ENCODE results near the gene RPA4. TPM values are rescaled to one million over a fixed set of nuclear protein-coding genes. Genes with fewer than 3 reads are reported as not detected.

The RPA4 gene, protein sequence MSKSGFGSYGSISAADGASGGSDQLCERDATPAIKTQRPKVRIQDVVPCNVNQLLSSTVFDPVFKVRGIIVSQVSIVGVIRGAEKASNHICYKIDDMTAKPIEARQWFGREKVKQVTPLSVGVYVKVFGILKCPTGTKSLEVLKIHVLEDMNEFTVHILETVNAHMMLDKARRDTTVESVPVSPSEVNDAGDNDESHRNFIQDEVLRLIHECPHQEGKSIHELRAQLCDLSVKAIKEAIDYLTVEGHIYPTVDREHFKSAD
- total RNA-seq (10 to 100 TPM in 1 of 2 donors, 1 to 10 TPM in 1; 8.7 to 10.6 TPM), polyA plus RNA-seq (ENCODE audit: insufficient read depth, low read depth, low replicate concordance) (1.6 TPM)
- long read RNA-seq, donor 1, partial matches to known transcripts, result 0 of 2 reads
- long read RNA-seq, donor 1, other reads (novel, unspliced or antisense), result 0 of 2 reads
- long read RNA-seq, donor 2, result 0 reads

DNA sequence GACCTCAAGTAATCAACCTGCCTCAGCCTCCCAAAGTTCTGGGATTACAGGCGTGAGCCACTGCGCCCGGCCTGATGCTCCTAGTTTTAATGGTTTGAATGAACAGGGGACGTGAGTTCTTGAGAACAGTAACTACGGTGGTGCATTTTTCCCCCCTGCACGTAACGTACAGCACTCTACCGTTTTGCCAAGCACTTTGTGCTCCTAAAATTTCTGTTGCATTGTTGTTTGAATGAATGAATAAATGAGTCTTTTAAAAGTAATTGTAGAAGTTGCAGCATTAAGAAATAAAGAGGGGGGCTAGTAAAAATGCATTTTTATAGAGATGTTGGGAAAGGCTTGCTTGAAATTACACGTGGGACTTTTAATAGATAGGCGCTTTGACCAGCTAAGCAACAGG is at the start of gene RPA4:
Gene RPA4, plus strand, starts transcription at position 301 of the 400 bp plus-strand sequence. CDS start 403 bp downstream, outside the sequence.
- H3K9me3 ChIP-seq, result no peaks in the 10 kb centered on the region
- intact Hi-C loops (cut with DNase I; ENCODE audit: low total_unique reads), result no loop called here
- DNase-seq, result no peak
- TF ChIP-seq, protein P1, sequence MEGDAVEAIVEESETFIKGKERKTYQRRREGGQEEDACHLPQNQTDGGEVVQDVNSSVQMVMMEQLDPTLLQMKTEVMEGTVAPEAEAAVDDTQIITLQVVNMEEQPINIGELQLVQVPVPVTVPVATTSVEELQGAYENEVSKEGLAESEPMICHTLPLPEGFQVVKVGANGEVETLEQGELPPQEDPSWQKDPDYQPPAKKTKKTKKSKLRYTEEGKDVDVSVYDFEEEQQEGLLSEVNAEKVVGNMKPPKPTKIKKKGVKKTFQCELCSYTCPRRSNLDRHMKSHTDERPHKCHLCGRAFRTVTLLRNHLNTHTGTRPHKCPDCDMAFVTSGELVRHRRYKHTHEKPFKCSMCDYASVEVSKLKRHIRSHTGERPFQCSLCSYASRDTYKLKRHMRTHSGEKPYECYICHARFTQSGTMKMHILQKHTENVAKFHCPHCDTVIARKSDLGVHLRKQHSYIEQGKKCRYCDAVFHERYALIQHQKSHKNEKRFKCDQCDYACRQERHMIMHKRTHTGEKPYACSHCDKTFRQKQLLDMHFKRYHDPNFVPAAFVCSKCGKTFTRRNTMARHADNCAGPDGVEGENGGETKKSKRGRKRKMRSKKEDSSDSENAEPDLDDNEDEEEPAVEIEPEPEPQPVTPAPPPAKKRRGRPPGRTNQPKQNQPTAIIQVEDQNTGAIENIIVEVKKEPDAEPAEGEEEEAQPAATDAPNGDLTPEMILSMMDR (IDR thresholded peaks at IDR 0.05), result no peak
- no peak for TF ChIP-seq POLR2A (IDR thresholded peaks at IDR 0.05)
- 51 to 81% methylated on average over 6 to 10 of the region's 10 CpGs for WGBS, 2 donors
- H3K4me1 ChIP-seq, result no peaks in the 10 kb centered on the region
- H3K36me3 ChIP-seq (ENCODE audit: low read depth, missing control alignments), result no peaks in the 10 kb centered on the region
- H3K27me3 ChIP-seq, result no peaks in the 10 kb centered on the region
- H3K4me3 ChIP-seq, result no peak within 1 kb of the TSS
- no peak within 1 kb of the TSS for H3K27ac ChIP-seq

DNA sequence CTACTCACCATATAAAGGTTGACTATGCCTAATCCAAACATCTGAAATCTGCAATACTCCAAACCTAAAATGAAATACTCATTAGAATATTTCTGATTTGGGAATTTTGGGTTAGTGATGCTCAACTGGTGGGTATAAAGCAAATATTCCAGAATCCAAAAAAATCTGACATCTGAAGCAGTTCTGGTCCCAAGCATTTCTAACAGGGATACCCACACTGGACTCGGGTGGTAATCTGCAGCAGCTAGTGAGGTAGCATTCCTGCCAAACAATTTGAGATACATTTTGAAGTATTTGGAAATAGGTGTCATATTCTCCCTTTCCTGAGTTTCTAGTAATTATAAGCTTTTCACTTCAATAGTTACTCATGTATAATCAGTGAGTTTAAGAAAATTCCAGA is 49.6 kb upstream of the RPA4 start:
- DNase-seq, result no peak
- intact Hi-C loops (cut with DNase I; ENCODE audit: low total_unique reads), result no loop called here
- no peaks in the 10 kb centered on the region for H3K27me3 ChIP-seq
- H3K4me1 ChIP-seq, result no peaks in the 10 kb centered on the region
- 90 to 95% methylated on average over 1 of the region's 1 CpG for WGBS, 2 donors
- TF ChIP-seq, protein P1 (IDR thresholded peaks at IDR 0.05), result no peak
- no peak for TF ChIP-seq POLR2A (IDR thresholded peaks at IDR 0.05)
- H3K9me3 ChIP-seq, result no peaks in the 10 kb centered on the region
- H3K36me3 ChIP-seq (ENCODE audit: low read depth, missing control alignments), result no peaks in the 10 kb centered on the region
- H3K27ac ChIP-seq, result no peak overlapping the region
- H3K4me3 ChIP-seq, result no peak overlapping the region

DNA sequence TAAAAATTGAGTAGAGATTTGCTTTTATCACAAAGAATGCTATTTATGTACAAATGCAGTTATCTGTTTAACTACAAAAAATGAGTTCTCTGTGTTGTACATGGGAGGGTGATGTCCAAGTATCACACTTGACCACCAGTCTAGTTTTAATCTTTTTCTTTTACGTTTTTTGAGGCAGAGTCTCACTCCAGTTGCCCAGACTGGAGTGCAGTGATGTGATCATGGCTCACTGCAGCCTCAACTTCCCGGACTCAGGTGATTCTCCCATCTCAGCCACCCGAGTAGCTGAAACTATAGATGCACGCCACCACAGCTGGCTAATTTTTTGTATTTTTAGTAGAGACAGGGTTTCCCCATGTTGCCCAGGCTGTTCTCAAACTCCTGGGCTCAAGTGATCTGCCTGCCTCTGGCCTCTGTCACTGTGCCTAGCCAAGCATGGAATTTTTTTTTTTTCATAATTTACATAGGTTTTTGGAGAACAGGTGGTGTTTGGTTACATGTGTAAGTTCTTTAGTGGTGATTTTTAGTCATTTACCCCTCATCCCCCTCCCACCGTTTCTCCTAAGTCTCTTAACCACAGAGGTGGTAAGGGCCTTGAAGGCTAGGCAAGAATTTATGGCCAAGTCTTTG is 47.9 kb upstream of the RPA4 start:
- H3K36me3 ChIP-seq (ENCODE audit: low read depth, missing control alignments), result no peaks in the 10 kb centered on the region
- WGBS, 2 donors, result 84 to 88% methylated on average over 4 to 5 of the region's 5 CpGs
- TF ChIP-seq, protein P1 (IDR thresholded peaks at IDR 0.05), result no peak
- no peak for TF ChIP-seq POLR2A (IDR thresholded peaks at IDR 0.05)
- H3K27me3 ChIP-seq, result no peaks in the 10 kb centered on the region
- H3K9me3 ChIP-seq, result no peaks in the 10 kb centered on the region
- intact Hi-C loops (cut with DNase I; ENCODE audit: low total_unique reads), result no loop called here
- H3K4me1 ChIP-seq, result no peaks in the 10 kb centered on the region
- H3K27ac ChIP-seq, result no peak overlapping the region
- H3K4me3 ChIP-seq, result no peak overlapping the region
- DNase-seq, result no peak

DNA sequence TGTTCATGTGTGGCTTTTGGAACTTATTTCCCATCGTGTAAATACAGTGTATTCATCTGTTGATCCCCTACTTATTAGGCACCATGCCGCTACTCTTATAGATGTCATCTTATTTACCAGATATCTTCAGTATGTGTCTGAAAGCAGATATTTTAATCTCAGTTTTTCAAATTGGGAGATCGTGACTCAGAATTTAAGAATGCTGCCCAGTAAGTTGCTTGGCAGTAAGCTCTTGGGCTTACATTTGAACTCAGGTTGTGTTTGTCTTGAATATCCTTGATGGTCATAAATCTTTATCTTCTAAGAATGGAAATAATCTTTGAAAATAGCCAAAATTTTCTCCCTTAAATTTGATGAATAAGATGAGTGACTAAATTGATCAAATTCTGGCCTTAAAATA is 45.9 kb upstream of the RPA4 start:
- 79 to 89% methylated on average over 3 of the region's 3 CpGs for WGBS, 2 donors
- intact Hi-C loops (cut with DNase I; ENCODE audit: low total_unique reads), result no loop called here
- H3K9me3 ChIP-seq, result no peaks in the 10 kb centered on the region
- no peak for TF ChIP-seq POLR2A (IDR thresholded peaks at IDR 0.05)
- TF ChIP-seq, protein P1 (IDR thresholded peaks at IDR 0.05), result no peak
- H3K36me3 ChIP-seq (ENCODE audit: low read depth, missing control alignments), result no peaks in the 10 kb centered on the region
- DNase-seq, result no peak
- H3K4me1 ChIP-seq, result no peaks in the 10 kb centered on the region
- H3K4me3 ChIP-seq, result no peak overlapping the region
- no peak overlapping the region for H3K27ac ChIP-seq
- no peaks in the 10 kb centered on the region for H3K27me3 ChIP-seq

All from testis (tissue), 5 donors.